Ovary (tissue), 9 donors: ENCODE measurements around the gene ADCY10. TPM values are rescaled to one million over a fixed set of nuclear protein-coding genes. Genes with fewer than 3 reads are reported as not detected.

Experiments used
- DNase-seq, 5 donors: peaks; one replicate each; pipeline ENCODE4 v3.0.0-alpha.2; 2019 to 2020
- H3K27ac ChIP-seq, 2 donors: fragments of 200-600 bp; one replicate each; pipeline versions ENCODE4 v1.5.1 to v1.8.0; 2019 to 2022
- H3K27me3 ChIP-seq: fragments of 200-600 bp; one replicate; pipeline ENCODE4 v1.8.0; 2022
- H3K36me3 ChIP-seq: fragments of 200-600 bp; sonication (generic); one replicate; pipeline ENCODE4 v1.5.1; 2019
- H3K4me1 ChIP-seq: one replicate; pipeline ENCODE4 v1.8.1; 2013; ENCODE audit warnings: mild to moderate bottlenecking, moderate library complexity; ENCODE audit not compliant: insufficient read depth
- H3K4me3 ChIP-seq: fragments of 200-600 bp; sonication (generic); one replicate; pipeline ENCODE4 v1.5.1; 2017
- H3K9me3 ChIP-seq, 2 donors: fragments of 200-600 bp in 1 of 2; sonication (generic) in 1 of 2; one replicate each; pipeline versions ENCODE4 v1.5.1 to v1.8.1; 2013 to 2019; ENCODE audit warnings: mild to moderate bottlenecking in 1 of 2, moderate library complexity in 1 of 2
- EP300 ChIP-seq: sonication (generic); formaldehyde crosslinking; IDR thresholded peaks from one replicate; pipeline ENCODE4 v1.6.1; 2017; ENCODE audit warnings: antibody characterized with exemption
- POLR2A ChIP-seq: fragments of 450-650 bp; IDR thresholded peaks from one replicate; pipeline ENCODE4 v1.6.1; 2017; ENCODE audit warnings: antibody characterized with exemption, mild to moderate bottlenecking, moderate library complexity
- WGBS, 3 donors: extraction: QIAGEN DNeasy Blood & Tissue Kit in 1 of 3; methylation state at CpG; one replicate each; pipeline versions ENCODE4 v1.1.5 to v1.1.7; 2013 to 2017; 5-methylcytosine and 5-hydroxymethylcytosine counted together
- intact Hi-C, 4 donors: fragments of 100-400 bp; cut with DNase I; formaldehyde crosslinking; loops; one replicate each; pipeline versions ENCODE4 v1.11.0 to v1.15.1; 2022 to 2023
- polyA plus RNA-seq, 2 donors: library from polyadenylated mRNA; stranded (reverse); fragments of 200-250 nt in 1 of 2; fragments of 350-450 nt in 1 of 2; fragmentation: Illumina TruSeq in 1 of 2; extraction: RNeasy Lipid Tissue Mini Kit (QIAGEN cat#74804) in 1 of 2; gene quantifications; one replicate each; pipeline ENCODE4 v1.2.3, GENCODE V29; 2013 to 2014
- total RNA-seq, 7 donors: library from RNA; depleted of rRNA in 2 of 7; stranded (reverse); fragments of >200 nt in 2 of 7; fragmentation: NEBNext Ultra II Directional in 3 of 7; extraction: Animal tissue kit (Norgen Biotek cat#: 25700) in 3 of 7; gene quantifications; one replicate each; pipeline versions ENCODE4 v1.1.0 to v1.2.4, GENCODE V29; 2016 to 2023
- TF ChIP-seq, protein P1 (sequence below), 3 donors: fragments of 450-650 bp in 2 of 3; fragments of 200-600 bp in 1 of 3; IDR thresholded peaks; one replicate each; pipeline versions ENCODE4 v1.5.1 to v1.8.0; 2016 to 2022; ENCODE audit warnings: antibody characterized with exemption in 3 of 3, mild to moderate bottlenecking in 1 of 3
- donor health status: DM: no; HTN: no; CAD: no; lungs with moderate emphysema.
- donor health status: DM: no; HTN: no; CAD: no.
- donor health status: Bipolar disorder and iron deficiency.
- donor health status: DM: yes; HTN: yes; CAD: no.
- donor health status: DM: no; HTN: no; CAD: no.
- donor health status: DM: yes; HTN: yes; CAD: no.

ADCY10 gene
- total and polyA plus RNA-seq, 9 donors, result 0.05 to 0.23 (median 0.08) TPM; not detected in 3

- Histone ChIP-seq H3K9me3 (no peaks in the 10 kb centered on the region), H3K27me3 (no peaks in the 10 kb centered on the region), H3K27ac (no peak overlapping the region), H3K36me3 (no peaks in the 10 kb centered on the region), H3K4me3 (no peak overlapping the region), H3K4me1 (no peaks in the 10 kb centered on the region)
- 79 to 94% (median 85%) methylated on average over 1 of the region's 1 CpG for WGBS, 3 donors
- no peak for TF ChIP-seq POLR2A
- TF ChIP-seq EP300, result no peak
- TF ChIP-seq, protein P1, sequence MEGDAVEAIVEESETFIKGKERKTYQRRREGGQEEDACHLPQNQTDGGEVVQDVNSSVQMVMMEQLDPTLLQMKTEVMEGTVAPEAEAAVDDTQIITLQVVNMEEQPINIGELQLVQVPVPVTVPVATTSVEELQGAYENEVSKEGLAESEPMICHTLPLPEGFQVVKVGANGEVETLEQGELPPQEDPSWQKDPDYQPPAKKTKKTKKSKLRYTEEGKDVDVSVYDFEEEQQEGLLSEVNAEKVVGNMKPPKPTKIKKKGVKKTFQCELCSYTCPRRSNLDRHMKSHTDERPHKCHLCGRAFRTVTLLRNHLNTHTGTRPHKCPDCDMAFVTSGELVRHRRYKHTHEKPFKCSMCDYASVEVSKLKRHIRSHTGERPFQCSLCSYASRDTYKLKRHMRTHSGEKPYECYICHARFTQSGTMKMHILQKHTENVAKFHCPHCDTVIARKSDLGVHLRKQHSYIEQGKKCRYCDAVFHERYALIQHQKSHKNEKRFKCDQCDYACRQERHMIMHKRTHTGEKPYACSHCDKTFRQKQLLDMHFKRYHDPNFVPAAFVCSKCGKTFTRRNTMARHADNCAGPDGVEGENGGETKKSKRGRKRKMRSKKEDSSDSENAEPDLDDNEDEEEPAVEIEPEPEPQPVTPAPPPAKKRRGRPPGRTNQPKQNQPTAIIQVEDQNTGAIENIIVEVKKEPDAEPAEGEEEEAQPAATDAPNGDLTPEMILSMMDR (IDR thresholded peaks at IDR 0.05), result no peak
- intact Hi-C loops, result no loop called here
- no peak for DNase-seq
Observed at GRCh38 chr1:167776151-167776550, 137.8 kb downstream of the ADCY10 start.

GRCh38 chr1:167775178-167775577, 138.8 kb downstream of the ADCY10 start:
- intact Hi-C loops, result no loop called here
- Histone ChIP-seq H3K9me3 (no peaks in the 10 kb centered on the region), H3K27me3 (no peaks in the 10 kb centered on the region), H3K4me3 (no peak overlapping the region), H3K4me1 (no peaks in the 10 kb centered on the region), H3K27ac (no peak overlapping the region), H3K36me3 (no peaks in the 10 kb centered on the region)
- TF ChIP-seq EP300 (no peak), POLR2A (no peak)
- WGBS, 3 donors, result 84 to 86% (median 84%) methylated on average over 2 of the region's 2 CpGs
- DNase-seq, result no peak

DNA sequence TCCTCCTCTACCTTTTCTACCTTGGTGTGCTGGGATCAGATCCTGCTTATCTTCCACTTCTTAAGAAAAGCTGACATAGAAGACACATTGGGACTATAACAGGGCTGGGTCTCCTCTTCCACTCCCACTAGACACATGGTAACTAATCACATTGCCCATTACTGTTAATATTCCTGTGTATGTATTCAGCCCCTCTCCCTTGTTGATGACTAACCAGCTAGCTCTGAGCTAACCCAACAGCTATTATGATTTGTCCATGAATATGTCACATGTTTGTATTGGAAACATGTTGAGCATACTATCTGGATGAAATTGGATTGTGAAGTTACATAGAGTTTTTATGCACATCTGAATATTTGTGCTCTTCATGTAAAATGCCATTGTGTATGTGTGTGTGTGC, 139.2 kb downstream of the ADCY10 start:
- H3K27me3 ChIP-seq, result no peaks in the 10 kb centered on the region
- H3K4me3 ChIP-seq, result no peak overlapping the region
- intact Hi-C loops, result no loop called here
- TF ChIP-seq, protein P1 (IDR thresholded peaks at IDR 0.05), result no peak
- TF ChIP-seq EP300, result no peak
- no peak for TF ChIP-seq POLR2A
- no peak overlapping the region for H3K27ac ChIP-seq
- no peaks in the 10 kb centered on the region for H3K9me3 ChIP-seq
- no peak for DNase-seq
- H3K36me3 ChIP-seq, result no peaks in the 10 kb centered on the region
- H3K4me1 ChIP-seq, result no peaks in the 10 kb centered on the region

DNA sequence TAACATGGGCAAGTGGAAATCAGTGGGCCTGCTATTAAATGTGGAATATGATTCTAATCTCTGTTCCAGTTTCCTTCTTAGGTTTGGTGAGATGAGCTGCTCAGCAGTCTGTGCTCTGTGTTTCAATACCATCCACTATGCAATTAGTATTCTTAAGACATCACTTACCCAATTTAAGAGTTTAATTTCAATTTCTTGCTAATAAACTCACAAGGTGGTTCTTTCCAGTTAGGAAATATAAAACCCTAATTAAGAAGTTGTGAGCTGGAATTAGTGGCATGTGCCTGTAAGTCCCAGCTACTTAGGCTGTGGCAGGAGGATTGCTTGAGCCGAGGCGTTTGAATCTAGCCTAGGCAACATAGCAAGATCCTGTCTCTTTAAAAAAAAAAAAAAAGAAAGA, 140.4 kb downstream of the ADCY10 start:
- Histone ChIP-seq H3K36me3 (no peaks in the 10 kb centered on the region), H3K9me3 (no peaks in the 10 kb centered on the region), H3K27me3 (no peaks in the 10 kb centered on the region), H3K27ac (no peak overlapping the region), H3K4me3 (no peak overlapping the region), H3K4me1 (no peaks in the 10 kb centered on the region)
- intact Hi-C loops, result no loop called here
- TF ChIP-seq EP300 (no peak), POLR2A (no peak)
- TF ChIP-seq, protein P1 (IDR thresholded peaks at IDR 0.05), result no peak
- WGBS, 3 donors, result 82 to 96% (median 96%) methylated on average over 2 of the region's 2 CpGs
- no peak for DNase-seq

DNA sequence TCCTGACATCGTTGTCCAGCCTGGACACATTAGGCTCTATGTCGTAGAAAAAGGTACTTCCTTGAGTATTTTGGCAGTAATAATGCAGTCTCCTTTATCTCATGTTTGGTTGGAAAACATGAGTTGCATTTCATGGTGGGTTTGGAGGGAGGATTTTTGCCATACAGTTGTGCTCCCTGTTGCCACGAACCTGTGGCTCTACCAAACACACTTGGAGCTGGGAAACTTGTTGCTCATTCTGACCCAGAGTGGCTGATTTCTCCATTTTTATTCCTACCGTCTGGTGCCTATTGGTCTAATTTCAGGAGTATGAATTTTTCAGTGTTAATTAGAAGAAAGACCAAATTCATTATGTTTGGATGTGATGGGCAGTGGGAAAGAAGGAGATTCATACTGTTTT, 141.5 kb downstream of the ADCY10 start:
- Histone ChIP-seq H3K4me3 (no peak overlapping the region), H3K27me3 (no peaks in the 10 kb centered on the region), H3K9me3 (no peaks in the 10 kb centered on the region), H3K36me3 (no peaks in the 10 kb centered on the region), H3K4me1 (no peaks in the 10 kb centered on the region), H3K27ac (no peak overlapping the region)
- intact Hi-C loops, result no loop called here
- no peak for TF ChIP-seq EP300
- TF ChIP-seq, protein P1 (IDR thresholded peaks at IDR 0.05), result no peak
- TF ChIP-seq POLR2A, result no peak
- WGBS, 3 donors, result 85% methylated on average over 4 of the region's 4 CpGs
- no peak for DNase-seq
